ENCODE measurements around the gene PDGFC.

Gene PDGFC

DNA sequence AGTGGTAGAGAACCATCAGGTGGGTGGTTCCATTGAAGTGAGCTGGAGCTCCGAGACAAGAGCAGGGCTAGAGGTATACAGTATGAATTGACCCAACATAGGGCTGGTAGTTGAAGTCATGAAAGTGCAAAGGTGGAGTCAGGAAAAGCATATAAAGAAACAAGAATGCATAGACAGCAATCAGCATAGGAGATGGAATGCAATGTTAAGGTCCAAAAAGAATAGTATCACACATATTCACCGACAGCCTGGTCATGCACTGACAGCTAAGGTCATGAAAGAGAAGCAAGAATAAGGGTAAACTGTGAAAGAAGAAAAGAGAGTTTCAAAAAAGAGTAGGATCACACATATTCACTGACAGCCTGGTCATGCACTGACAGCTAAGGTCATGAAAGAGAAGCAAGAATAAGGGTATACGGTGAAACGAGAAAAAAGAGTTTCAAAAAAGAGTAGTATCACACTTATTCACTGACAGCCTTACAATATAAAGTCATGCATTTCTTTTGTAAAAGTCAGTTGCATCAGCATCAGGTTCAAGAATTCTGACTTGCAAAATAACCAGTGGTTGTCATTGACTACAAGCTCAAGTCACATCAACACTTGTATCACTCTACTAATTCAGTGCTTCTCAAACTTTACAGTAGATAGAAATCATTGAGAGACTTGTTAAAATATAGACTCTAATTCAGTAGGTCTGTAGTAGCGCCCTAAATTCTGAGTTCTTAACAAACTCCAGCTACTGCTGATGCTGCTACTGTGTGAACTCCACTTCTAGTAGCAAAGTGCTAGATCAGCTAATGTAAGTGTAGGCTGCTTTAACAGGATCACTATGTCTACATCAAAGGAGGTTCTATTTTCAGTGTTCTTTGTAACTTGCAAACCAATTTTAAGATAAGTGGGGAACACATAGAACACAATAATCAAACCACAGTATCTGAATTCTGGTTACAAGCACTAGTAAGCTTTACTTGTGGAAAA, 221.9 kb downstream of the PDGFC start:
- DNase-seq (ENCODE audit: low read depth): no peak

DNA sequence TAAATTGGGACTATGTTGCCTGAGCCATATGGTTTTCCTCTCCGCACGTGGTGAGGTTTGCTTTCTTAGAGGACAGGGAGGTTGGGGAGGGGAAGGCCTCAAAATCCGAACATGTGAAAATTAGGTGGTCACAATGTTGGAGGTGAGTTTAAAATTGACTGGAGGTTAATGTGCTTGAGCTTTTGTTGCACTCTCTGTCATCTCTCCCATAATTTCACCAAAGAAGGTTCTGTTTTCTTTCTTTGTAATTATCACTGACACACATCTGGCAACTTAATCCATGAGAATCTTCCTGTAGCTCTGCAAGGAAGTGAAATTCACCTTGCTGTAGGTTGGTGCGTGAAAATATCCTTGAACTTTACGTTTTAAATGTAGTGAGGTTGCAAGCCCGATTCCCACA, 225.5 kb downstream of the PDGFC start:
- DNase-seq (ENCODE audit: low read depth): no peak

DNA sequence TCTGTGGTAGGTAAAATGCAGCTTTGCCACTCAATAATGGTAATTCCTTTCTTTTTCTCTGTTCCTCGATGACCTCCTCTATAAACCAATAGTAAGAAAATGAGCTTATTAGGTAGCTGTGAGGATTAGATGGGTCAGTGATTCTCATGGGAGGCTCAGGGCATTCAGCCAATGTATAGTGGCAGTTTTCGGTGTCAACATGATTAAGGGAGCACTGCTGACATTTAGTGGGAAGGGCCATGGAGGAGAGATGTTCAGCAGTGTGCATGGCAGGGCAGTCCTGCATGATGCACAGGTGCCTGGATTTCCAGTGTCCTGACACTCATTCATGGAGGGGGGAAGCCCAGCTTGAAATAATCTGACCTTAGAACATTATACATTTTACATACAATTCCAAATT, 232.8 kb downstream of the PDGFC start:
- DNase-seq (ENCODE audit: low read depth): no peak

DNA sequence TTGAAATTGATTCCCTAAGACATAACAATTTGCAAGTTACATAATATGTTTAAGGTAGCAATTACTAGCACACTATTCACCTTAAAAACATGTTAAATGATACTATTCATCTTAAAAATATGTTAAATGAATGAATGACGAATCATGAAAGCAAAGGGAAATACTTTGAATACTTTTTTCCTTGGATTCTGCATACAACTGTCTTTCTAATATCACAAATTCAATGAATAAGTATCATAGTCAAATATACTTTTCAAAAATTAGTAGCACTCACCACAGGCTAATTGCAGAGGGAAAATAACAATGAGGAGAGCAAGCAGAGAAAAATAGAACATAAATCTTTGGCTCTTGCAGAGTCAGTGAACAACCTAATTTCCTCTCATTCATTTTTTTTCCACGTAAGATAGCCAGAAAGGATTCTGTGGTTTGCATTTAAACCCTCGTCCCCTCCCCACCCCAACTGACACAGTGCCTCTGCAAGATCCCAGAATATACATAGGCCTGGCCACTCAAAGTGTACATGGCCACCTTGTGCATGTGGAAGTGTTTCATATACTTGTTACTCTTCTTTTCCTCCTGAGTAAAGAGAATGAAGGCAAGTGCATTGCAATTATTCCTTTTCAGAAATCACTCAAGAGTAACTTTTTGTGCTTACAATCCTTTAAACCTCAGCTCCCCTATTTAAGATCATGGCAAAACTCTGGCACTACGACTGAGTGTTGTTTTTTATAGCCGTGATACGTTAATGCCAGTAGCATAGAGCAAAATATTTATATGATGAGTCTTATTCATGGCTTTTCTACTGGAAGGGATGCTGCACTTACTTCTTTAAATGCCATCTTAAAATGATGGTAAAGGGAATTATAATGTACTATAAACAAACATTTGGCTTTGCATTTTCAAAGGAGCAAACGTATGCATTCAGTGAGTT, 236.4 kb downstream of the PDGFC start:
- DNase-seq (ENCODE audit: low read depth): no peak

DNA sequence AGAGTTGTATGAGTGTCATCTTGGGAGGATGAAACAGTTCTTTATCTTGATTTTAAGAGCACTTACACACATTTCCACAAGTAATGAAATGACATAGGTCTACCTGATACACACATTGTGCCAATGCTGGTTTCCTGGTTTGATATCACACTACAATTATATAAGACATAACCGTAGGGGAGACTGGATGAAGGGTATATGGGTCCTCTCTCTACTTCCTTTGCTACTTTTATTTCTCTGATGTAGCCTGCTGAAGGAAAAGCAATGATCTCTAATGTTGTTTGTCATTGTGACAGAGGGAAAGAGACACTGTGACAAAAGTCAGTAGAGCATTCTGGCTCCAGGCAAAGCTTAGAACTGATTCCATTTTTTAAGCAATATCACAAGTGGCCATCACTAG, 238.0 kb downstream of the PDGFC start:
- DNase-seq (ENCODE audit: low read depth): no peak

DNA sequence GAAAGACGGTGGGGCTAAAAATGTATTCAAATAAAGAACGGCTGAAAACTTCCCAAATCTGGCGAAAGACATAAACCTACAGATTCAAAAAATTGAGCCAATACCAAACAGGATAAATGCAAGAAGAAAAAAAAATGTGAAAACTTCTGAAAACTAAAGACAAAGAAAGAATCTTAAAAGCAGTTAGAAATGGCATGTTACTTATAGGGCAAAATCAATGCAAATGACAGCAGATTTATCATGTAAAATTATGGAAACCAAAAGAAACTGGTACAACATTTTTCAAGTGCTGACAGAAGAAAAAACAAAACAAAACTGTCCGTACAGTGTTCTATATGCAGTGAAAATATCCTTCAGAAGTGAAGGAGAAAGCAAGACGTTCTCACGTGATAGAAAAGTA, 239.0 kb downstream of the PDGFC start:
- DNase-seq (ENCODE audit: low read depth): no peak

DNA sequence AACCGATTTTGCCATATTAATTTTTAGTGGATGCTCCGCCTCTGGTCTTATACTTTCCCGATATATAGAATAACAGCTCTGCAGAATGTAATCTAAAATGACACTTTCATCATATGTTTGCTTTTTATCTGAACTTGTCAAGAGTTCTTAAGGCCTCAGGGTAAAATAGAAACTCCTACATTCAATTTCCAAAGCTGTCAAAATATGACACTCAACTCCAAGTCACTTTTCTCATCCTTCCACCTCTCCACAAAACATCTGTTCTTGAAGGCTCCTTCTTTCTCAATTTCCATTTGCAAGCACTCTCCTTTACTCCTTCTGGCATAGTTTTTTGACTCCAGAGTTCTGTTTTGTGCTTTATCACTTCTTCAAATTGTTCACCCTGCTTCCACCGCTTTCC, 242.2 kb downstream of the PDGFC start:
- DNase-seq (ENCODE audit: low read depth): no peak

DNA sequence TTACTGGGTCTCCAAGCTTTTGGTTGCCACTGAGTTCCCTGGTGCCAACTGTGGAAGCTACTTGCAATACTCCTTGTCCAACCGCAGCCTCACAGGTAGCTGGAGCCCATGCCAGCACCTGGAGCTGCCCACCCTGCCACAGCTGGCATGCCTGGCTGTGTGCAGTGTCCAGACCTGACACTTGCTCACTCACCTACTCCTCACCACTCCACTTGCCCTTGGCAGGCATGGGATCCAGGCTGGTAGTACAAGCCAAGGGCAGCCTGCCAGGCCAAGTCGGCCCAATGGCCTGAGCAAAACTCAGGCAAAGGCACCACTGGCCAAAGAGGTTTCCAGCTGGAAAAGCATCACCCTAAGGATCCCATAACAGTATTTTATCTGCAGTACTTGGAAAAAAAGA, 246.3 kb downstream of the PDGFC start:
- DNase-seq (ENCODE audit: low read depth): no peak

DNA sequence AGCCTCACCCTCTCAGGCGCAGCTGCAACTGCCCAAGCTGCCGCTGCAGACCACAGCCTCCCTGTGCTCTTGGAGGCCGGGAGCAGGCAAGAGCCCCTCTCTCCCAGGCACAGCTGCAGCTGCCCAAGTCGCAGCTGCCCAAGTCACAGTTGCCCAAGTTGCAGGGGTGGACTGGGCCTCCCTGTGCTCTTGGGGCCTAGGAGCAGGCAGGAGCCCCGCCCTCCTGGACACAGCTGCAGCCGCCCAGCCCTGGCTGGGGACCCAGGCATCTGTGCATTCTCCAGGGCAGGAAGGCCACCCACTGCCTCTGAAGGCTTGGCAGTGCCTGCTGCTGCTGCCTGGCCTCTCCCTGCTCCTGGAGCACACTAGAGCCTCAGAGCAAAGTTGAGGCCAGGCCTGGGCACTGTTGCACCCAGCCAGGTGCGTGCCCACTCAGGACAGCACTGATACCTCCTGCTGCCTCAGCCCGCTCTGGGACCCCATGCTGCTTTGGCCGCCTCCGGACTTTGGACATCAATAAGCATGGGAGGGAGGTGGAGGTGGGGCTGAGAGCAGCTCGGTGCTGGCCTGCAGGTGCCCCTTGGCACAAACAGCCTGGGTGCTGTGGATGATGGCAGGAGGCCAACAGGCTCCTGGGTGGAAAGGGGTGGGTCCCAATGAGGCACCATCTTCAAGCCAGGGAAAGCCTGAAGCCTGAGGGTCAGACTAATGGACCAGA, 247.5 kb downstream of the PDGFC start:
- DNase-seq (ENCODE audit: low read depth): no peak

DNA sequence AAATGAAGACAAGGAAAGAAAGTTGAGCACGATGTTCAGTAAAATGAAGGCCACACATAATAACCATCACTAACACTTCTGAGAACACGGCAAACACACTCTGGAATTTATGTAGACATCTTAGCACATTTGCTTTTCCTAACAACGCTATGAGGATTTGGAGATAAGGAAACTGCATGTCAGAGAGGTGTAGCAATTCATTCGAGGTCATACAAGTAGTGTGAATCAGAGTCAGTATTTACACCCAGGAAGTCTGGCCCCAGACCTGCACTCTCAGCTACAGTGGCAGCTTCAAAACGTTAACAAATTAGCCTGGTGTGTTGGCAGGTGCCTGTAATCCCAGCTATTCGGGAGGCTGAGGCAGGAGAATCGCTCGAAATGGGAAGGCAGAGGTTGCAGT, 253.4 kb downstream of the PDGFC start:
- no peak for DNase-seq (ENCODE audit: low read depth)

DNA sequence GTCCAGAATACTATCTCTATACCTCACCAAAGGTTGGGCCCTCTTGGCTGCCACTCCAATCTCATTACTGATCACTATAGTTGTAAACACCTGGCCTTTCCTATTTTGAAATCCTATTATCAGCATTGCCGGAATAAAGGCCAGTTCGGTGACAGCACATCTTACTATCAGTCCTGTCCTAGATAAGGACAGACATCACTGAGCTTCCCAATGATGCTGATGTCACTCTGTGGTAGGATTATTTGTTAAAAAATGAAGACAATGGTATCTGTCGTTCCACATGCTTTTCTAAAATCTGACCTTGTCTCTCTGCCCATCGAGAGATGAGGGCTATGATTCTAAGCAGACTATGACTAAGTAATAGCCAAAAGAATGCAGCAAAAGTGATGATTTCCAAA, 260.4 kb downstream of the PDGFC start:
- DNase-seq (ENCODE audit: low read depth): no peak
